Vagina (tissue), 2 donors: Measurements from ENCODE around the gene SPON1. TPM values are rescaled to one million over a fixed set of nuclear protein-coding genes. Genes with fewer than 3 reads are reported as not detected.
A peak's percentile ranks its signal among the peaks of the same experiment; 100 is the strongest.
"Not testable (repeated sequence)": the region's sequence is repeated elsewhere in the genome, so short reads cannot be mapped to it uniquely, and the experiment has no call there.

Experiments used
- DNase-seq, 2 donors: peaks; one replicate each; pipeline ENCODE4 v3.0.0-alpha.2; 2017; ENCODE audit errors: extremely low spot score in 2 of 2
- H3K27ac ChIP-seq: fragments of 200-600 bp; sonication (generic); one replicate; pipeline ENCODE4 v1.5.1; 2019
- H3K27me3 ChIP-seq: fragments of 200-600 bp; sonication (generic); one replicate; pipeline ENCODE4 v1.5.1; 2019
- H3K36me3 ChIP-seq, 2 donors: fragments of 200-600 bp; sonication (generic); one replicate each; pipeline ENCODE4 v1.5.1; 2017 to 2019
- H3K4me1 ChIP-seq: fragments of 200-600 bp; sonication (generic); one replicate; pipeline ENCODE4 v1.5.1; 2019
- H3K4me3 ChIP-seq, 2 donors: fragments of 200-600 bp; sonication (generic); 1 replicate in 1 of 2; 2 replicates in 1 of 2; pipeline ENCODE4 v1.5.1; 2016 to 2019
- H3K9me3 ChIP-seq: fragments of 200-600 bp; sonication (generic); one replicate; pipeline ENCODE4 v1.5.1; 2019
- CTCF ChIP-seq, 3 experiments: fragments of 450-650 bp in 2 of 3; fragments of 200-600 bp in 1 of 3; sonication (generic) in 1 of 3; IDR thresholded peaks; one replicate each; pipeline ENCODE4 v1.5.1; 2017 to 2019; ENCODE audit warnings: antibody characterized with exemption in 3 of 3, mild to moderate bottlenecking in 2 of 3, moderate library complexity in 2 of 3
- POLR2A ChIP-seq, 2 donors: fragments of 450-650 bp; IDR thresholded peaks; one replicate each; pipeline ENCODE4 v1.6.1; 2017; ENCODE audit warnings: antibody characterized with exemption in 2 of 2, mild to moderate bottlenecking in 2 of 2, moderate library complexity in 2 of 2
- POLR2AphosphoS5 ChIP-seq, 2 donors: sonication (generic); formaldehyde crosslinking; IDR thresholded peaks; one replicate each; pipeline ENCODE4 v1.9.0; 2017; ENCODE audit warnings: antibody characterized with exemption in 2 of 2, mild to moderate bottlenecking in 2 of 2, low read depth in 1 of 2; ENCODE audit not compliant: insufficient read depth in 1 of 2
- intact Hi-C: fragments of 100-400 bp; cut with DNase I; formaldehyde crosslinking; loops from one replicate; pipeline ENCODE4 v1.15.1; 2023
- total RNA-seq: library from RNA; depleted of rRNA; stranded (reverse); fragments of >200 nt; gene quantifications from one replicate; pipeline ENCODE4 v1.2.3, GENCODE V29; 2016

Gene SPON1
- total RNA-seq, 1 donor from 2014 or later = 31.7 TPM

- Histone ChIP-seq H3K9me3 (no peaks in the 10 kb centered on the region), H3K4me3 (no peak overlapping the region), H3K27ac (no peak overlapping the region), H3K4me1 (peaks cover 2% of the 10 kb centered on the region), H3K27me3 (no peaks in the 10 kb centered on the region), H3K36me3 (no peaks in the 10 kb centered on the region)
- no peak for TF ChIP-seq POLR2AphosphoS5 (IDR thresholded peaks at IDR 0.05; ENCODE audit: insufficient read depth in 1 of 2, low read depth in 1 of 2)
- TF ChIP-seq CTCF (IDR thresholded peaks at IDR 0.05) = no peak
- TF ChIP-seq POLR2A (IDR thresholded peaks at IDR 0.05) = no peak
- no peak for DNase-seq
- intact Hi-C loops = loop anchor here (10.0 kb wide), 1 partner anchor 187 kb away; no protein-coding TSS in a partner anchor
Observed at GRCh38 chr11:14141676-14142075, 179.2 kb downstream of the SPON1 start.

DNA sequence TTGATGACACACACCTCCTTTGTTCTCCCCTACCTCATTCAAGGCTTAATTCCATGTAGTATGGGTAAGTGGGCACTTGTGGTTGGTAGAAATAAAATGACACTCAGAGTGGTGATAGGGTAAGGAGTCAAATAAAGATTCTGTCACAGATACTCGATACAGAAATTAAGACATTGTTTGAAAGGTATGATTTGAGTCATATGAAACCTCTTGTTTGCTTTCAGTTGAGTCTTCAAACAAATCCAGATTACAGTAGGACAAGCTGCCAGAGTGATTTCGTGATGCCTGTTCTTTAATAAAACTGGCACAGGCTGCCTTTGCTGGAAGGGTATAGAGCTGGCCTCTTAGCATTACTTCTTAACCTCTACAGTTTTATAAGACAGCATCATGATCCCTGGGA, 182.4 kb downstream of the SPON1 start:
- DNase-seq = no peak
- no peak overlapping the region for H3K27ac ChIP-seq
- intact Hi-C loops = loop anchor here (10.0 kb wide), 1 partner anchor 190 kb away; no protein-coding TSS in a partner anchor
- H3K27me3 ChIP-seq = no peaks in the 10 kb centered on the region
- H3K4me1 ChIP-seq = no peaks in the 10 kb centered on the region
- no peaks in the 10 kb centered on the region for H3K9me3 ChIP-seq
- no peaks in the 10 kb centered on the region for H3K36me3 ChIP-seq
- no peak for TF ChIP-seq POLR2A (IDR thresholded peaks at IDR 0.05)
- no peak for TF ChIP-seq POLR2AphosphoS5 (IDR thresholded peaks at IDR 0.05; ENCODE audit: insufficient read depth in 1 of 2, low read depth in 1 of 2)
- no peak for TF ChIP-seq CTCF (IDR thresholded peaks at IDR 0.05)
- H3K4me3 ChIP-seq = no peak overlapping the region

DNA sequence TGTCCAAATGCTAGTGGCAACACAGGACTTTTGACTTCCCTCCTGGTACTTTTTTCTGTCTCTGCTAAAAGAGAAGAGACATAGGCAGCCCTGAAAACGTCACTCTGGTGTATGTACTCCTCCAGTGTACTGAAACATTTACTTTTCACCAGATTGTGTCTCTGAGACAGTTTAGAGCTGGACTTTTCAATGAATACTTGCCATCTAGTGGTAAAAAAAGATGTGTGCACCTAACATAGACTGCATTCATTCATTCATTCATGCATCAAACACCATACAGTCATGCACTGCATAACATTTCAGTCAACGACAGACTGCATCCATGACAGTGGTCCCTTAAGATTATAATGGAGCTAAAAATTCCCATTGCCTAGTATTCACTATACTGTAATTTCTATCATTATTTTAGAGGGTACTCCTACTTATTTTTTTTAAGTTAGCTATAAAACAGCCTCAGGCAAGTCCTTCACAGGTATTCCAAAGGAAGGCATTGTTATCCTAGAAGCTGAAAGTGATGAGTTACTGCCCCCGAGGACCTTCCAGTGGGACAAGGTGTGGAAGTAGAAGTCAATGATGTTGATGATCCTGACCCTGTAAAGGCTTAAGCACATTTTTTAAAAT, 186.2 kb downstream of the SPON1 start:
- DNase-seq = no peak
- no peaks in the 10 kb centered on the region for H3K36me3 ChIP-seq
- no peaks in the 10 kb centered on the region for H3K27me3 ChIP-seq
- H3K27ac ChIP-seq = no peak overlapping the region
- H3K4me1 ChIP-seq = no peaks in the 10 kb centered on the region
- intact Hi-C loops = loop anchor here (10.0 kb wide), 1 partner anchor 194 kb away; no protein-coding TSS in a partner anchor
- H3K4me3 ChIP-seq = no peak overlapping the region
- TF ChIP-seq POLR2AphosphoS5 (IDR thresholded peaks at IDR 0.05; ENCODE audit: insufficient read depth in 1 of 2, low read depth in 1 of 2) (no peak), POLR2A (IDR thresholded peaks at IDR 0.05) (no peak), CTCF (IDR thresholded peaks at IDR 0.05) (peak in 2 of 3 experiments; percentile 22 to 52)
- no peaks in the 10 kb centered on the region for H3K9me3 ChIP-seq

GRCh38 chr11:14149683-14150082, 187.2 kb downstream of the SPON1 start:
- Histone ChIP-seq H3K27ac (no peak overlapping the region), H3K9me3 (no peaks in the 10 kb centered on the region), H3K4me3 (no peak overlapping the region), H3K36me3 (no peaks in the 10 kb centered on the region), H3K4me1 (no peaks in the 10 kb centered on the region), H3K27me3 (no peaks in the 10 kb centered on the region)
- TF ChIP-seq CTCF (IDR thresholded peaks at IDR 0.05) (no peak), POLR2A (IDR thresholded peaks at IDR 0.05) (no peak), POLR2AphosphoS5 (IDR thresholded peaks at IDR 0.05; ENCODE audit: insufficient read depth in 1 of 2, low read depth in 1 of 2) (no peak)
- DNase-seq = no peak
- intact Hi-C loops = loop anchor here (10.0 kb wide), 1 partner anchor 195 kb away; no protein-coding TSS in a partner anchor

GRCh38 chr11:14150878-14151277, 188.4 kb downstream of the SPON1 start:
- H3K4me3 ChIP-seq = no peak overlapping the region
- DNase-seq = no peak
- H3K4me1 ChIP-seq = no peaks in the 10 kb centered on the region
- no peaks in the 10 kb centered on the region for H3K27me3 ChIP-seq
- no peaks in the 10 kb centered on the region for H3K9me3 ChIP-seq
- intact Hi-C loops = no loop called here
- TF ChIP-seq POLR2AphosphoS5 (IDR thresholded peaks at IDR 0.05; ENCODE audit: insufficient read depth in 1 of 2, low read depth in 1 of 2) = no peak
- TF ChIP-seq POLR2A (IDR thresholded peaks at IDR 0.05) = no peak
- no peak for TF ChIP-seq CTCF (IDR thresholded peaks at IDR 0.05)
- H3K36me3 ChIP-seq = no peaks in the 10 kb centered on the region
- H3K27ac ChIP-seq = no peak overlapping the region

DNA sequence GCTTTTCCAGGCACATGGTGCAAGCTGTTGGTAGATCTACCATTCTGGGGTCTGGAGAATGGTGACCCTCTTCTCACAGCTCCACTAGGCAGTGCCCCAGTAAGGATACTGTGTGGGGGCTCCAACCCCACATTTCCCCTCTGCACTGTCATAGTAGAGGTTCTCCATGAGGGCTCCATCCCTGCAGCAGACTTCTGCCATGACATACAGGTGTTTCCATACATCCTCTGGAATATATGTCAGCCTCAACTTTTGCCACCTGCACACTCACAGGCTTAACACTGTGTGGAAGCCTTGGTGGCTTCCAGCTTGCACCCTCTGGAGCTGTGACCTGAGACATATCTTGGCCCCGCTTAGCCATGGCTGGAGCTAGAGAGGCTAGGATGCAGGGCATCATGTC, 191.6 kb downstream of the SPON1 start:
- H3K9me3 ChIP-seq, H3K27me3 ChIP-seq, H3K4me3 ChIP-seq, H3K36me3 ChIP-seq, H3K27ac ChIP-seq, H3K4me1 ChIP-seq, DNase-seq, intact Hi-C loops: not testable (repeated sequence)
